Fibroblast of skin of left biceps (primary cell): ENCODE results near the gene FAM186B.

Experiments used
- DNase-seq, 2 experiments: peaks; one replicate each; pipeline ENCODE4 v3.0.0-alpha.2; 2013; ENCODE audit warnings: low read depth in 2 of 2

Gene FAM186B

DNA sequence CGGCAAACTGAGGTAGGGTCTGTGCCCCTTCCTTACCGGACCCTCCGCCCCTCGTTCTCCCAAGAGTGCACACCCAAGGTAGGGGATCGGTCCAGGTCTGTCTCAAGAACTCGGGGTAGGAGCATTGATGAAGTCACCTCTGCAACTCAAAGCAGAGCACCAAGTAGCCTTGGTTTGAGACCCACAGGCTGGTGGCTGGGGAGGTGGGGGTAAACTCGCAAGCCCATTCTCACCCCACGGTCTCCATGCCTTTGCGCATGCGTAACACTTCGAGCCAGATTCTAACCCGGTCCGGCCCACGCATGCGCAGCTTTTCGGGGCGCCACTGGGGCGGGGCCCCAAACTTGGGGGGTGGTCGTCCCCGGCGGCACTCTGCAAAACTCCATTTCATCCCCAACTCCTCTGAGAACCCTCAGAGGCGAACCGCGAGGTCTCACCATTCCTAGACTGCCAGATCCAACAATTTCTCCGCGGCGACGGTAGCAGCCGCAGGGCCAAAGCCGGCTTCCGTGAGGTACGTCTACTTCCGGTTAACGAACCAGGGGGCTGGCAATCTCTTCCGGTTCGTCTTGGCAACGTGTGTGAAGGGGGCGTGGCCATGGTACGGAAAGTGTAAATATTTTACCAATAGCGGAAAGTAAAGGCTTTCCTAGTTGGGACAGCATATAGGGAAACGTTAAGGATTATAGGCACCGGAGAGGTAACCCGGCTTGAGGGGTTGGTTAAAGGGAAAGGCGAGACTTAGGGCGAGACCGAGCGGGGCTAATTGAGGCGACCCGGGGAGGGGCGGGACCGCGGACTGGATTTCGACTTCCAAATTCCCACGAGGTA is 37.6 kb downstream of the FAM186B start, which contains the start of gene MCRS1:
Gene MCRS1 (minus strand): TSS at position 532 of the 831 bp plus-strand sequence. CDS start 1,411 bp downstream, outside the sequence.
- DNase-seq: peak; percentile 75 to 76

DNA sequence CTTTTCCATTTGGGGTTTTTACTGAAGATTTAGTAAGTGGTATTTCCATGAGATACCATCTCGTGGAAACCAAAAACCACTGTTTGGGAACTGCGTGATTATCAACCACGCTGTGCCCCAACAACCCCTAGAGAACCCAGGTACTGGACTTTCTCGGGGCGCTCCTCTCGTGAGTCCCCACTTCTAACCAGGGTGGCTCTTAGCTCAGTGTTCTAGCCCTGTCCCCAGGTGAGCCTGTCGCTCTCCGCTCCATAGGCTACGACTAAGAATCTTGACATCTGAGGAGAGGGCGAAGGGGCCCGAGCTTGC is 38.2 kb downstream of the FAM186B start:
- no peak for DNase-seq

- DNase-seq: no peak
Observed at GRCh38 chr12:49566361-49566760, 39.1 kb downstream of the FAM186B start.

GRCh38 chr12:49565406-49566265 is 39.8 kb downstream of the FAM186B start:
- DNase-seq: no peak

DNA sequence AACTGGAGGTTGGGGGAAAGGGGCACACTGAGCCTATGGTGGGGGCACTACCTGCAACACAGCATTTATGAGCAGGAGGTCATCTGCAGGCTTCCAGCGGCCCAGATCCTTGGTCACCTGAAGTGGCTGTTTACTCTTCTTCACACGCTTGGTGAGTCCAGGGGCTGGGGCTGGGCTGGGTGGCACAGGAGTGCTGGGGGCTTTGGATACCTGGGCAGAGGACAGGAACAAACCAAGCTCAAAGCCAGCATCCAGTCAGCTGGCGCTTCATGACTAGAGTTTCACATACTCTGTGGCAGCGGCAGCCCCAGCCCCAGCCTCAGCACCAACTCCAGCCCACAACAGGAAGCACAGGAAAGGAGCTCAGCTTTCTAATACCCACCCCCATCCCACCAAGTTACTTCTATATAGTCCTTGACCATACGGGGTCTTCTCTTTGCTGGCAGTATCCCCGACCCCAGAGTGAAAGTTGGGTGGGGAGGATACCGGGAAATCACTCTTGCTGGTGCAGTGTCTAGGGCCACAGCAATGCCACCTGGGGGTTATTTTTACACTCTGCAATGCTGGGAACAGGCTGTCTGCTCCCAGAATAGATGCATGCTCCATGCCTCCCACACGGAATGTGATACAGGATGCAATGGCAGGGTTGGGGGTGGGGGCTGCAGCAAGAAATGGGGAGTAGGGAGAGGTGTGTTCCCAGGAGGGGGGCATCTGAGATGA is 40.6 kb downstream of the FAM186B start:
- DNase-seq: no peak

DNA sequence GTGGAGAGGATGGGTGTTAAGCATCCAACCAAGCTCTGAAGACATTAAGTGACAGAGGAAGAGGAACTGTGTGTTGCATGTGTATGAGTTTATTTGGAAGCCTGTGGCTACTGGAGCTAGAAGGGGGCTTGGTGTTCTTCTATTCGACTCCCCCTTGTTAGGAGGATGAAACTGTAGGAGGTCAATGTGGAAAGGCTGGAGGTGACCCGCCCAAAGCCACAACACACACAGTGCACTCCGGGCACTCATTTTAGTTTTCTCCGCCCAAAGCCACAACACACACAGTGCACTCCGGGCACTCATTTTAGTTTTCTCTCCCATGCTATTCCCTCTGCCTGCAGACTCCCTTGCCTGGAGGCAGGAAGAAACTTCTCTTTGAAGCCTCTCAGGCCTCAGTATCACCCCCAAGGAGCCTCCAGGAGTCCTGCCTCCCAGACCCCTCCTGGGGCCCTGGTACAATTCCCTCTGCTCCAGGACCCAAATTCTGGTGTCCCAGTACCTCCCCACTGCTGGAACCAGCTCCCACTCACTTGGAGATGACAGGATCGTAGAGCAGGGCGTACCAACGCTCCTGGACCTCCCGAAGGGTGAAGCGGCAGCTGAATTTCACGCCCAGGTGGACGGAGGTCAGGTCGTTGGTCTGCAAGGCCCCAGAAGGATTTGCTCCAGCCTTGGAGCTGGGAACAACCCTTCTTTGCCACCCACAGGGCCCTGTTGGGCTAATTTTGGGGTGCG is 41.3 kb downstream of the FAM186B start:
- no peak for DNase-seq

- no peak for DNase-seq
Observed at GRCh38 chr12:49562831-49563230, 42.6 kb downstream of the FAM186B start.

GRCh38 chr12:49562233-49562632 is 43.2 kb downstream of the FAM186B start:
- DNase-seq: no peak

- DNase-seq: no peak
Observed at GRCh38 chr12:49560695-49561094, 44.7 kb downstream of the FAM186B start.

DNA sequence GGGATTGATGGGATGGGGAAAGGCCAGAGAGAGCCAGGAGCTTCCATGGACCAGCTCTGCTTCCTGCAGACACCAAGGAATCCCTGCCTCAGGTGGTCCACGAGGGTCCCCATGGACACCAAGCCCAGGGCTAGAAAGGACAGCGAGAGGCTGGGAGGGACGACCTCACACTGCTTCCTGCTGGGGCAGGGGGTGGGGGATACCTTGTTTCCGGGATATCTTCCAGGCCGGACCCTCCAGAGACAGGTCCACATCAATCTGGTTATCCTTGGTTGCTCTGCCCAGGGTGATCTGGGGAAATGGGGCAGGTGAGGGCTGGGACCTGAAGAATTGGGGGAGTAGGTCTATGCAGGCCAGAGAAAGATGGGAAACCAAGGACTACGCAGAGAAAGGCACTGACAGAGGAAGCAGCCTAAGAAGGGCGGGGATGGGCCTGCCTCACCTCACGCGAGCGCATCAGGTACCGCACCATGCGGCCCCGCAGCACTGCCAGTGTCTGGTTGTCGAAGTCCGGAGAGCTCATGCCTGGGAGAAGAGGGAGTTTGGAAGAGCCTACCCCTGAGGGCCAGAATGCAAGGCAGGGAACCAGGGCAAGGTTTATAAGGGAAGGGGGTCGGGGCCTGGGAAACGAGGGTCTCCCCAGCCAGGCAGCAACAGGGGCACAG is 46.3 kb downstream of the FAM186B start:
- no peak for DNase-seq

- no peak for DNase-seq
Observed at GRCh38 chr12:49558526-49558925, 46.9 kb downstream of the FAM186B start.

DNA sequence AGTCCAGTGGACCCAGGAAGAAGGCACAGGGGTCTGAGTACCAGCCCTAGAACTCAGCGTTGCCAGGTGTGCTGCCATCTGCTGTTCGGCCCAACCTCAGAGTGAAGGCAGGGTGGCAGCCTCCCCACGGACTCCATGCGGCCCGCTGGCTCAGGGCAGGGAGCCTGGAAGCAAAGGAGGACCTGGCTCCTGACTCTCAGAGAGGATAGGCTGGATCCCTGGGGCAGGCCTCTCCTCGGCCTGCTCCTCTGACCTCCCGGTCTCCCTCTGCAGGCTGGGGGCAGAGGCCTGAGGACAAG is 47.6 kb downstream of the FAM186B start:
- DNase-seq: no peak

DNA sequence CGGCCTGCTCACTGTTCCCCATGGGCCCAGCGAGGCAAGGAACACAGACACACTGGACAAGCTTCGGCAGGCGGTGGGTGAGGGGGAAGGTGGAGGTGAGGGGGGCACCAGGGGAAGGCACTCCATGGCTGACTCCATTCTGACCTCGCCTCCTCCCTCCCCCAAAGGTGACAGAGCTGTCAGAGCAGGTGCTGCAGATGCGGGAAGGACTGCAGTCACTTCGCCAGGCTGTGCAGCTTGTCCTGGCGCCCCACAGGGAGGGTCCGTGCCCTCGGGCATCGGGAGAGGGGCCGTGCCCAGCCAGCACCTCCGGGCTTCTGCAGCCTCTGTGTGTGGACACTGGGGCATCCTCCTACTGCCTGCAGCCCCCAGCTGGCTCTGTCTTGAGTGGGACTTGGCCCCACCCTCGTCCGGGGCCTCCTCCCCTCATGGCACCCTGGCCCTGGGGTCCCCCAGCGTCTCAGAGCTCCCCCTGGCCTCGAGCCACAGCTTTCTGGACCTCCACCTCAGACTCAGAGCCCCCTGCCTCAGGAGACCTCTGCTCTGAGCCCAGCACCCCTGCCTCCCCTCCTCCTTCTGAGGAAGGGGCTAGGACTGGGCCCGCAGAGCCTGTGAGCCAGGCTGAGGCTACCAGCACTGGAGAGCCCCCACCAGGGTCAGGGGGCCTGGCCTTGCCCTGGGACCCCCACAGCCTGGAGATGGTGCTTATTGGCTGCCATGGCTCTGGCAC is 48.1 kb downstream of the FAM186B start:
- no peak for DNase-seq

GRCh38 chr12:49556391-49557186 is 48.9 kb downstream of the FAM186B start:
- DNase-seq: no peak

DNA sequence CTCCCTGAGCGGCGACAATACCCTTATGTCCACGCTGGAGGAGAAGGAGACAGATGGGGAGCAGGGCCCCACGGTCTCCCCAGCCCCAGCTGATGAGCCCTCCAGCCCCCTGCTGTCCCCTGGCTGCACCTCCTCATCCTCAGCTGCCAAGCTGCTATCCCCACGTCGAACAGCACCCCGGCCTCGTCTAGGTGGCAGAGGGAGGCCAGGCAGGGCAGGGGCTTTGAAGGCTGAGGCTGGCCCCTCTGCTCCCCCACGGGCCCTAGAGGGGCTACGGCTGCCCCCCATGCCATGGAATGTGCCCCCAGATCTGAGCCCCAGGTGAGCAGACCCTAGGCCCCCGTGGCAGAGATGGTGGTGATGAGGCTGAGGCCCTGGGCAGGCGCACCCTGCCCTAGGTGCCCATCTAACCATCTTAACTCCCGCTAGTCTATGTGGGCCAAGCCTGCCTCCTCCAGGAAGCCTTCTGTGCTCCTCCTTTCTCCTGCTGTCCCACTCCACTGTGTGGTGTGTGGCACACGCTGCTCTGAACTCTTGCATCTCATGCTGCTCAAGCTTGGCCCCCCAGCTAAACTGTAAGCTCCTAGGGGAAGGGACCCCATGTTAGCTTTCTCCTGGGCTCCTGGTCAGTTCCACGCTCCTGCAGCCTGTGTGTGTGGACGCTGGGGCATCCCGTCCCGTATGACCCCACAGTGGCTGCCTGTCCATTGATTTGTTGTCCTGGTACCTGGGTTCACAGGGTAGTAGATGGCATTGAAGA is 49.6 kb downstream of the FAM186B start:
- no peak for DNase-seq

- DNase-seq: no peak
Observed at GRCh38 chr12:49554266-49554665, 51.2 kb downstream of the FAM186B start.

DNA sequence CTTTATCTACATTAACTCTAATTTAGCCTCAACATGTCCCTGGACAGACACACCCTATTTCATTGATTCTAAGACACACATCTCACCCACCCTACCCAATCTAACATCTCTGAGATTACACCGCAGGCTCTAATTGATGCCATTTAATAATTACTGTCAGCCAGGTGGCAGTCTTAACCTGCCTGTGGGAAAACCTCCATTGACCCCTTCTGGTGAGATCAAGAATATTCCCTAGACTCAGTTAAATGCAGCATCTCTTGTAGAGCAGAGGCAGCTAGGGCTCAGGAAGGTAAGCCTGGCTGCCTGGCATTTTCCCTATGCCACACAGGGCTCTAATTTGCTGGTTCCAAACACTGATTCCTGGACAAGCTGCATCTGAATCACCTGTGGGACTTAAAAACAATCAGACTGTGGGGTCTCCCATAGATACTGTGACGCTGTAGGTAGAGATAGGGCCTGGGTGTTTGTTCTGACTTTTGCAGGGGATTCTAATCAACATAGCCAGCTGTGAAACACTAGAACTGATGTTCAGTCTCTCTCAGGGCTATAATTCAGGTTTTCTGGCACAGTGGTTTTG is 51.8 kb downstream of the FAM186B start:
- no peak for DNase-seq

GRCh38 chr12:49552899-49553298 is 52.5 kb downstream of the FAM186B start:
- no peak for DNase-seq

DNA sequence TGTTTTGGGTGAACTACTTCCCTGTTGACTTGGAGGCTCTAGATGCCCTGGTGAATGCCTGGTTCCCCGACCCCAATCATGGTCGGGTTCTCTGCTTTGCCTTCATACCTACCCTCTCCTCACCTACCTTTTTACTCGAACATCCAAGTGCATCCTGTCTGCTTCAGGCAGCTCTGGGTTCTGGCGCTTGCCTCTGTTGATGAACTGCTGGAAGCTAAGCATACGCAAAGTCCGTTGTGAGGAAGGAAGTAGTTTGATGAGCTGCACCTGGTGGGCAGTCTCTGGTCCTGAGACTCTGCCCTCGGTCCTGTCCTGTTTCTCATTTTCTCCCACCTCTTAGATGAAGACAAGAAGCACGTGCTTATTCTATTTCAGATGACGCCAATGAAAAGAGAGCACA is 53.0 kb downstream of the FAM186B start:
- DNase-seq: no peak
